ENCODE results near the gene AWAT2.

Gene AWAT2

GRCh38 chrX:69996113-69996468 is 53.6 kb downstream of the AWAT2 start:
- Histone ChIP-seq H3K36me3 (replicated peaks; ENCODE audit: insufficient read depth, low read length) (no peaks in the 10 kb centered on the region), H3K27me3 (replicated peaks; ENCODE audit: insufficient read depth, low read length) (no peaks in the 10 kb centered on the region), H3K4me3 (ENCODE audit: low read length) (no peak overlapping the region), H3K79me2 (ENCODE audit: low read length) (no peaks in the 10 kb centered on the region), H3K9me3 (replicated peaks; ENCODE audit: insufficient read depth, low read length) (no peaks in the 10 kb centered on the region), H3K9me2 (replicated peaks; ENCODE audit: insufficient read depth, low read length) (no peaks in the 10 kb centered on the region), H3K4me2 (ENCODE audit: low read depth, low read length) (no peak overlapping the region), H3K4me1 (ENCODE audit: low read length) (no peaks in the 10 kb centered on the region), H3F3A (ENCODE audit: insufficient read depth, low read length) (no peaks in the 10 kb centered on the region), H3K27ac (ENCODE audit: low read length) (no peak overlapping the region), H2AFZ (ENCODE audit: low read length) (no peak overlapping the region), H4K20me1 (ENCODE audit: insufficient read depth, low read length) (no peaks in the 10 kb centered on the region), H3K9ac (ENCODE audit: low read length) (no peak overlapping the region)
- TF ChIP-seq CTCF (IDR thresholded peaks at IDR 0.05; ENCODE audit: low read length), result no peak
- TF ChIP-seq EZH2phosphoT487 (IDR thresholded peaks at IDR 0.05; ENCODE audit: low read length), result no peak
- TF ChIP-seq EZH2 (optimal IDR thresholded peaks at IDR 0.05; ENCODE audit: low read depth, low read length), result no peak
- no peak for DNase-seq

GRCh38 chrX:69995362-69996112 is 54.2 kb downstream of the AWAT2 start:
- H3K9me2 ChIP-seq (replicated peaks; ENCODE audit: insufficient read depth, low read length), result no peaks in the 10 kb centered on the region

GRCh38 chrX:69993494-69993893 is 56.2 kb downstream of the AWAT2 start:
- H3K4me2 ChIP-seq (ENCODE audit: low read depth, low read length), result no peak overlapping the region
- no peak overlapping the region for H3K4me3 ChIP-seq (ENCODE audit: low read length)
- no peak overlapping the region for H3K9ac ChIP-seq (ENCODE audit: low read length)
- no peaks in the 10 kb centered on the region for H3K9me2 ChIP-seq (replicated peaks; ENCODE audit: insufficient read depth, low read length)
- no peak overlapping the region for H3K27ac ChIP-seq (ENCODE audit: low read length)
- H3F3A ChIP-seq (ENCODE audit: insufficient read depth, low read length), result no peaks in the 10 kb centered on the region
- no peaks in the 10 kb centered on the region for H4K20me1 ChIP-seq (ENCODE audit: insufficient read depth, low read length)
- H3K4me1 ChIP-seq (ENCODE audit: low read length), result no peaks in the 10 kb centered on the region
- DNase-seq, result no peak
- H3K36me3 ChIP-seq (replicated peaks; ENCODE audit: insufficient read depth, low read length), result no peaks in the 10 kb centered on the region
- no peak for TF ChIP-seq EZH2 (optimal IDR thresholded peaks at IDR 0.05; ENCODE audit: low read depth, low read length)
- no peak for TF ChIP-seq CTCF (IDR thresholded peaks at IDR 0.05; ENCODE audit: low read length)
- TF ChIP-seq EZH2phosphoT487 (IDR thresholded peaks at IDR 0.05; ENCODE audit: low read length), result no peak
- no peaks in the 10 kb centered on the region for H3K9me3 ChIP-seq (replicated peaks; ENCODE audit: insufficient read depth, low read length)
- no peak overlapping the region for H2AFZ ChIP-seq (ENCODE audit: low read length)
- no peaks in the 10 kb centered on the region for H3K27me3 ChIP-seq (replicated peaks; ENCODE audit: insufficient read depth, low read length)
- no peaks in the 10 kb centered on the region for H3K79me2 ChIP-seq (ENCODE audit: low read length)

More at GRCh38 chrX:69995362-69996112, 54.2 kb downstream of the AWAT2 start:
- H3K4me2 ChIP-seq (ENCODE audit: low read depth, low read length), result no peak overlapping the region
- H3K9ac ChIP-seq (ENCODE audit: low read length), result no peak overlapping the region
- no peak overlapping the region for H3K4me3 ChIP-seq (ENCODE audit: low read length)
- H3K9me3 ChIP-seq (replicated peaks; ENCODE audit: insufficient read depth, low read length), result no peaks in the 10 kb centered on the region
- TF ChIP-seq EZH2 (optimal IDR thresholded peaks at IDR 0.05; ENCODE audit: low read depth, low read length) (no peak), CTCF (IDR thresholded peaks at IDR 0.05; ENCODE audit: low read length) (no peak), EZH2phosphoT487 (IDR thresholded peaks at IDR 0.05; ENCODE audit: low read length) (no peak)
- H4K20me1 ChIP-seq (ENCODE audit: insufficient read depth, low read length), result no peaks in the 10 kb centered on the region
- H3K4me1 ChIP-seq (ENCODE audit: low read length), result no peaks in the 10 kb centered on the region
- H3K36me3 ChIP-seq (replicated peaks; ENCODE audit: insufficient read depth, low read length), result no peaks in the 10 kb centered on the region
- H3K27me3 ChIP-seq (replicated peaks; ENCODE audit: insufficient read depth, low read length), result no peaks in the 10 kb centered on the region
- H3K27ac ChIP-seq (ENCODE audit: low read length), result no peak overlapping the region
- no peak overlapping the region for H2AFZ ChIP-seq (ENCODE audit: low read length)
- no peaks in the 10 kb centered on the region for H3K79me2 ChIP-seq (ENCODE audit: low read length)
- DNase-seq, result no peak
- no peaks in the 10 kb centered on the region for H3F3A ChIP-seq (ENCODE audit: insufficient read depth, low read length)

Data from MM.1S (cell line).